Nephron (organoid): Measurements from ENCODE around the gene SLC6A13.
A peak's percentile ranks its signal among the peaks of the same experiment; 100 is the strongest.

Source experiments
- H3K27ac Mint-ChIP-seq, 3 experiments: 2 replicates each; pipeline ENCODE4 v1.8.0; 2020; ENCODE audit warnings: mixed read lengths in 3 of 3, mild to moderate bottlenecking in 2 of 3, moderate library complexity in 1 of 3
- H3K27me3 Mint-ChIP-seq: 2 replicates; pipeline ENCODE4 v1.8.0; 2021; ENCODE audit warnings: low read depth, mild to moderate bottlenecking, moderate library complexity, mixed read lengths
- H3K36me3 Mint-ChIP-seq: 2 replicates; pipeline ENCODE4 v1.8.0; 2020; ENCODE audit warnings: low read depth, mixed read lengths
- H3K4me1 Mint-ChIP-seq: 2 replicates; pipeline ENCODE4 v1.8.0; 2020; ENCODE audit warnings: mixed read lengths
- H3K4me3 Mint-ChIP-seq, 3 experiments: 2 replicates each; pipeline ENCODE4 v1.8.0; 2020; ENCODE audit warnings: mild to moderate bottlenecking in 3 of 3, mixed read lengths in 3 of 3, moderate library complexity in 2 of 3
- H3K9me3 Mint-ChIP-seq: 2 replicates; pipeline ENCODE4 v1.8.0; 2020; ENCODE audit warnings: mixed read lengths
- TF ChIP-seq, protein P1 (sequence below), 3 experiments: fragments of 200-600 bp; sonication (generic); IDR thresholded peaks; one replicate each; pipeline ENCODE4 v1.5.0; 2021; ENCODE audit warnings: antibody characterized with exemption in 3 of 3; ENCODE audit not compliant: unreplicated experiment in 3 of 3

SLC6A13 gene

DNA sequence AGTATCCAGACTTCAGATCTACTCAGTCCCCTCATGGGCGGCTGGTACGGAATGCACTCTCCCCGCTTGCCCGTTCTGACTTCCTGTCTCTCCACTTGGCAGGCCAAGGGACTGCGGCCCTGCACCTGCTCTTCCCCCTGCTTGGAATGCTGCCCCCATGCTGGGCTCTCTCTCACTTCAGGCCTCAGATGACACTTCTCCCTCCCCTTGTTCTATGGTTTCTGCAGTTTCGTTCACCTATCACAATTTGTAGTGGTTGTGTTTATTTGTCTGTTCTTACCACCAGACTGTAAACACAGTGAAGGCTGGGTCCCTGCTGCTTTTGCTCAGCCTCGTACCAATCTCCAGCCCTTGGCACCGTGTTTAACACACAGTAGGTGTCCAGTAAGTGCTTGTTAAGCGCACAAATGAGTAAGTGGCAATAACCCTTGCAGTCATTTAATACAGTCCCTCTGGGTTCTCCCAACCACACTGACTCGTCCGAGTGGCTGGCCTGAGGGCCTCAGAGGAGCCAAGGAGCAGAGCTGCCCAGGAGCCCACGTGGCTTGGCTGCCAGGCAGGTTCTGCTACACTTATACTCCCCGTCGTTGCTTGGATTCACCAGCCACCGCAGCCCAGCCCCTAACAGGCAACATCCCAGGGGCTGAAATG is 60.4 kb downstream of the SLC6A13 start:
- Mint-ChIP-seq H3K27me3 (peaks cover 49% of the 10 kb centered on the region), H3K9me3 (no peaks in the 10 kb centered on the region), H3K4me1 (peaks cover 17% of the 10 kb centered on the region), H3K36me3 (peaks cover 4% of the 10 kb centered on the region), H3K27ac (peak overlapping the region in 2 of 3 experiments; percentile 29 to 49), H3K4me3 (peak overlapping the region; percentile 68 to 84 (median 79))
- TF ChIP-seq, protein P1, sequence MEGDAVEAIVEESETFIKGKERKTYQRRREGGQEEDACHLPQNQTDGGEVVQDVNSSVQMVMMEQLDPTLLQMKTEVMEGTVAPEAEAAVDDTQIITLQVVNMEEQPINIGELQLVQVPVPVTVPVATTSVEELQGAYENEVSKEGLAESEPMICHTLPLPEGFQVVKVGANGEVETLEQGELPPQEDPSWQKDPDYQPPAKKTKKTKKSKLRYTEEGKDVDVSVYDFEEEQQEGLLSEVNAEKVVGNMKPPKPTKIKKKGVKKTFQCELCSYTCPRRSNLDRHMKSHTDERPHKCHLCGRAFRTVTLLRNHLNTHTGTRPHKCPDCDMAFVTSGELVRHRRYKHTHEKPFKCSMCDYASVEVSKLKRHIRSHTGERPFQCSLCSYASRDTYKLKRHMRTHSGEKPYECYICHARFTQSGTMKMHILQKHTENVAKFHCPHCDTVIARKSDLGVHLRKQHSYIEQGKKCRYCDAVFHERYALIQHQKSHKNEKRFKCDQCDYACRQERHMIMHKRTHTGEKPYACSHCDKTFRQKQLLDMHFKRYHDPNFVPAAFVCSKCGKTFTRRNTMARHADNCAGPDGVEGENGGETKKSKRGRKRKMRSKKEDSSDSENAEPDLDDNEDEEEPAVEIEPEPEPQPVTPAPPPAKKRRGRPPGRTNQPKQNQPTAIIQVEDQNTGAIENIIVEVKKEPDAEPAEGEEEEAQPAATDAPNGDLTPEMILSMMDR (IDR thresholded peaks at IDR 0.05; ENCODE audit: unreplicated experiment in 3 of 3), result no peak

DNA sequence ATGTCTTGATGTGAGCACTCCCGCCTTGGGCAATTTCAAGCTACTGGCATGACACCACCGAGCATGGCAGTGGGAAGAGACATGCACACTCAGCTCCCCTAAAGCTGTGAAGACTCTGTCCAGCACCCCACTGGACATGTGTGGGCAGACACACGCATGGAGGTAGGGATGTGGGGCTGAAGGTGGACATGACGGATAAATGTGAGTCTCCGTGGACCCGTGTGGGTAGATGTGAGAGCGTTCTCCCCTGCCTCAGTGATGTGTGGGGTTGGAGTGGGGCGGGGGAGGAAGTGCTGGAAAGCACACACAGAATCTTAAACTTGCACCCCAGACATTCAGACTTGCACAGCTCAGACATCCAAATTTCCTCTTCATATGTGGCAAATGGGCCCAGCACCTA is 61.3 kb downstream of the SLC6A13 start:
- peak overlapping the region in 2 of 3 experiments; percentile 11 to 63 for H3K4me3 Mint-ChIP-seq
- H3K4me1 Mint-ChIP-seq, result peaks cover 17% of the 10 kb centered on the region
- H3K36me3 Mint-ChIP-seq, result peaks cover 7% of the 10 kb centered on the region
- no peak overlapping the region for H3K27ac Mint-ChIP-seq
- H3K9me3 Mint-ChIP-seq, result no peaks in the 10 kb centered on the region
- TF ChIP-seq, protein P1 (IDR thresholded peaks at IDR 0.05; ENCODE audit: unreplicated experiment in 3 of 3), result no peak
- peaks cover 55% of the 10 kb centered on the region for H3K27me3 Mint-ChIP-seq

DNA sequence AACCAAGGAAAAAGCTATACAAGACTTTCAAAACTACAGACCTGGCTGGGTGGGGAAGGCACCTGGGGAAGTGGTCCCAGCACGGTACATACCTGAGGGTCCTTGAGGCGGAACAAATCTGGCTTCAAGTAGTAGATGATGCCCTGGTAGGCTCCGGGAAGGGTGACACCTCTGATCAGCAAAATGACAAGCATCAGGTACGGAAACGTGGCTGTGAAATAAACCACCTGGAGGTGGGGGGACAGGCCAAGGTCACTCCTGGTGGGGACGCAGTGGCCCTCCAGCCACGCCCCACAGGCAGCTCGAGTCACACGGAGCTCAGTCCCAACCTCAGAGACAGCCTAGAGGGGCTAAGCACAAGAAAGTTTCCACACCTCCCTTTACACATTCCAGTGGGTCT is 63.9 kb downstream of the SLC6A13 start:
- H3K36me3 Mint-ChIP-seq, result peaks cover 7% of the 10 kb centered on the region
- H3K4me3 Mint-ChIP-seq, result no peak overlapping the region
- peaks cover 17% of the 10 kb centered on the region for H3K4me1 Mint-ChIP-seq
- H3K27me3 Mint-ChIP-seq, result peaks cover 55% of the 10 kb centered on the region
- H3K9me3 Mint-ChIP-seq, result no peaks in the 10 kb centered on the region
- TF ChIP-seq, protein P1 (IDR thresholded peaks at IDR 0.05; ENCODE audit: unreplicated experiment in 3 of 3), result no peak
- peak overlapping the region in 2 of 3 experiments; percentile 45 to 48 for H3K27ac Mint-ChIP-seq

DNA sequence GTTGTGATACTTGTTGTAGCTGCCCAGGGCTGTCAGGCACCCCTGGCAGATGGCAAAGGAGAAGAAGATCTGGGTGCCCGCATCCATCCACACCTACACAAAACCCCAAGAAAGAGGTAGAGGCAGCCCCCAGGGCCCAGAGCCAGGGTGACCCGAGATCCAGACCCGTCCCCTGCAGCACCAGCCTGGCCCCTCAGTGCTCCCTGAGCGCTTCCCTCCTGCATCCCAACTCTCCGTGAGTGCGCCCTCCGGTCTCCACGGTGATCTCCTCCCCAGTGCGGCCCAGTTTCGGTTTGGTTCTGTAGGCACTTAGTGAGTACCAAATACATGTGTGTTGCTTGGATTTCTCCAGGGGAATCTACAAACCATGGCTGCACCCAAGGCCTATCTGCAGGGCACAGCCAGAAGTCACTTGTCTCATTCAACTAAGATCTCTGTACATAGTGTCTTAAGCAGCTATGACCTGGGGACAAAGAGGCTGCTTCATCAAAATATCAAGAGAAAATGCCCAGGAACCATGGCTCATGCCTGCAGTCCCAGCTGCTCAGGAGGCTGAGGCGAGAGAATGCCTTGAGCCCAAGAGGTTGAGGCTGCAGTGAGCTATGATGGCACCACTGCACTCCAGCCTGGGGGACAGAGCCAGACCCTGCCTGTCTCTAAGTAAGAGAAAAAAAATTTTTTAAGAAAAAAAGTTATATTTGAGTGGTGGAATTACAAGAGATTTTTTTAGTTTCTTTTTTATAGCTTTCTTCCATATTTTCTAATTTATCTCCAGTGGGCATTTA is 64.5 kb downstream of the SLC6A13 start:
- Mint-ChIP-seq H3K4me1 (peaks cover 17% of the 10 kb centered on the region), H3K36me3 (peaks cover 7% of the 10 kb centered on the region), H3K4me3 (no peak overlapping the region), H3K9me3 (no peaks in the 10 kb centered on the region), H3K27ac (peak overlapping the region in 2 of 3 experiments; percentile 45 to 48), H3K27me3 (peaks cover 55% of the 10 kb centered on the region)
- TF ChIP-seq, protein P1 (IDR thresholded peaks at IDR 0.05; ENCODE audit: unreplicated experiment in 3 of 3), result no peak

DNA sequence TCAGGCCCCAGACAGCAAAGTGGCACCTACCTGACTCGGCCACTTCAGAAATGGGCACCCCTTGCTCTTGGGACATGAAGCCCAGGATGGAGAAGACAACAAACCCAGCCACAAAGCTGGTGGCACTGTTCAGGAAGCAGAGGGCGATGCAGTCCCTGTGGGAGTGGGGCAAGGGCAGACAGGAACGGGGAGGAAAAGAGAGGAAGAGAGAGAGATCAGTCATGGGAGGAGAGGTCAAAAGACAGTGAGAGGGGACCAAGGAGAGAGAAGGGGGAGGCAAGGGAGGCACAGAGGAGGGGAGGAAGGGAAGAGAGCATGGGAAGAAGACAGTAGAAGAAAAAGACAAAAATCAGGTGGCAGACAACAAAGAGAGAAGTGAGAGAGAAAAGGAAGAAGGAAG is 65.3 kb downstream of the SLC6A13 start:
- Mint-ChIP-seq H3K27ac (peak overlapping the region in 1 of 3 experiments; percentile 34), H3K27me3 (peaks cover 50% of the 10 kb centered on the region), H3K4me3 (no peak overlapping the region), H3K36me3 (peaks cover 7% of the 10 kb centered on the region), H3K4me1 (peaks cover 11% of the 10 kb centered on the region), H3K9me3 (no peaks in the 10 kb centered on the region)
- TF ChIP-seq, protein P1 (IDR thresholded peaks at IDR 0.05; ENCODE audit: unreplicated experiment in 3 of 3), result no peak
